Measurements from ENCODE around the gene KRT14.
"Not testable (repeated sequence)": the region's sequence is repeated elsewhere in the genome, so short reads cannot be mapped to it uniquely, and the experiment has no call there.

KRT14 gene

GRCh38 chr17:41616486-41616885, 29.8 kb upstream of the KRT14 start:
- not testable (repeated sequence) for H3K9ac ChIP-seq (ENCODE audit: low read length in 5 of 5); H3K36me3 ChIP-seq (ENCODE audit: control insufficient read depth in 5 of 5, insufficient read depth in 5 of 5, low read length in 5 of 5); H3K9me3 ChIP-seq (ENCODE audit: control insufficient read depth in 5 of 5, low read length in 5 of 5); H3K27ac ChIP-seq (ENCODE audit: low read depth, low read length); H3K4me1 ChIP-seq (ENCODE audit: control insufficient read depth in 5 of 5, insufficient read depth in 5 of 5, low read length in 5 of 5); H3K4me3 ChIP-seq (ENCODE audit: low read depth in 1 of 5, low read length in 5 of 5)
- peaks cover 0 to 18% (median 10%) of the 10 kb centered on the region in 5 donors for H3K27me3 ChIP-seq (ENCODE audit: control insufficient read depth in 5 of 5, insufficient read depth in 4 of 5, low read length in 5 of 5)

DNA sequence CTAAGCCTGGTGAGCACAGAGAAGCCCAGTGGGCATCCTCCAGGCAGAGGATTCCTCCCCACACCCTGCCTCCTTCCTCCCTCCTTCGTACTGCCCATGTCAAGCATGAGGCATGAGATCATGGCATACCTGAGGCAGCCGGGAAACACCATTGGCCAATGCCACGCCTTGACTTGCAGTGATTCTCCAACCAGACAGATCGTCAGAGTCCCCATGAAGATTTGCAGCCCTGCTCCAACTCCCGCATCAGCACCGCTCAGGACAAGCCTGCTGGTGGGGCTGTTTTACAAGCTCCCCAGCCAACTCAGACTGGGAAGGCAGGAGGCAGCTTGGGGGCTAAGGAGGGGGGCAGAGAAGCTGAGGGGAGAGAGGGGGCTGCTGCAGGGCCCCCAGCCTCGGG, 28.8 kb upstream of the KRT14 start:
- Histone ChIP-seq H3K27ac (ENCODE audit: low read depth, low read length) (no peak overlapping the region), H3K4me1 (ENCODE audit: control insufficient read depth in 5 of 5, insufficient read depth in 5 of 5, low read length in 5 of 5) (peaks cover 0 to 3% (median 0%) of the 10 kb centered on the region in 5 donors), H3K36me3 (ENCODE audit: control insufficient read depth in 5 of 5, insufficient read depth in 5 of 5, low read length in 5 of 5) (no peaks in the 10 kb centered on the region), H3K9ac (ENCODE audit: low read length in 5 of 5) (no peak overlapping the region), H3K4me3 (ENCODE audit: low read depth in 1 of 5, low read length in 5 of 5) (no peak overlapping the region), H3K9me3 (ENCODE audit: control insufficient read depth in 5 of 5, low read length in 5 of 5) (no peaks in the 10 kb centered on the region), H3K27me3 (ENCODE audit: control insufficient read depth in 5 of 5, insufficient read depth in 4 of 5, low read length in 5 of 5) (peaks cover 4 to 22% (median 14%) of the 10 kb centered on the region in 5 donors)

DNA sequence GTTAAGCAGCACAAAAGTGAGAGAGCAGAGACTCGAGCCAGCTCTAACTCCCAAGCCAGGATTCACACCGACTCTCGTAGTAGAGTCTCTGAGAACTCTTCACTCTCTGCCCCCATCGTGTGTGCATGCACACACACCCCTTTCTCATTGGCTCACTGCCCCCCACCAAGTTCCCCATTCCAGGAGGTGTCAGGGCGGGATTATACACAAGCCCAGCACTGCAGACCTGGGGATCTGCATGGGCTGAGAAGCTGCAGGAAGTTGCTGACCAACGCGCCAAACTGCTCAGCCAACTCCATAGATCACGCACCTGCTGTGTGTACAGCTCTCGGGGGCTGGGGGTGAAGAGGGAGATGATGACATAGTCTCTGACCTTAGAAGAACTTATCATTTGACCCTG, 28.1 kb upstream of the KRT14 start:
- peaks cover 4 to 21% (median 14%) of the 10 kb centered on the region in 5 donors for H3K27me3 ChIP-seq (ENCODE audit: control insufficient read depth in 5 of 5, insufficient read depth in 4 of 5, low read length in 5 of 5)
- H3K27ac ChIP-seq (ENCODE audit: low read depth, low read length); H3K9ac ChIP-seq (ENCODE audit: low read length in 5 of 5); H3K4me1 ChIP-seq (ENCODE audit: control insufficient read depth in 5 of 5, insufficient read depth in 5 of 5, low read length in 5 of 5); H3K36me3 ChIP-seq (ENCODE audit: control insufficient read depth in 5 of 5, insufficient read depth in 5 of 5, low read length in 5 of 5); H3K9me3 ChIP-seq (ENCODE audit: control insufficient read depth in 5 of 5, low read length in 5 of 5); H3K4me3 ChIP-seq (ENCODE audit: low read depth in 1 of 5, low read length in 5 of 5): not testable (repeated sequence)

- Histone ChIP-seq H3K4me3 (ENCODE audit: low read depth in 1 of 5, low read length in 5 of 5) (no peak overlapping the region), H3K27ac (ENCODE audit: low read depth, low read length) (no peak overlapping the region), H3K9me3 (ENCODE audit: control insufficient read depth in 5 of 5, low read length in 5 of 5) (no peaks in the 10 kb centered on the region), H3K27me3 (ENCODE audit: control insufficient read depth in 5 of 5, insufficient read depth in 4 of 5, low read length in 5 of 5) (peaks cover 4 to 21% (median 14%) of the 10 kb centered on the region in 5 donors), H3K4me1 (ENCODE audit: control insufficient read depth in 5 of 5, insufficient read depth in 5 of 5, low read length in 5 of 5) (peaks cover 0 to 3% (median 0%) of the 10 kb centered on the region in 5 donors), H3K36me3 (ENCODE audit: control insufficient read depth in 5 of 5, insufficient read depth in 5 of 5, low read length in 5 of 5) (no peaks in the 10 kb centered on the region), H3K9ac (ENCODE audit: low read length in 5 of 5) (no peak overlapping the region)
These were observed 27.4 kb upstream of the KRT14 start for GRCh38 chr17:41614098-41614497.

DNA sequence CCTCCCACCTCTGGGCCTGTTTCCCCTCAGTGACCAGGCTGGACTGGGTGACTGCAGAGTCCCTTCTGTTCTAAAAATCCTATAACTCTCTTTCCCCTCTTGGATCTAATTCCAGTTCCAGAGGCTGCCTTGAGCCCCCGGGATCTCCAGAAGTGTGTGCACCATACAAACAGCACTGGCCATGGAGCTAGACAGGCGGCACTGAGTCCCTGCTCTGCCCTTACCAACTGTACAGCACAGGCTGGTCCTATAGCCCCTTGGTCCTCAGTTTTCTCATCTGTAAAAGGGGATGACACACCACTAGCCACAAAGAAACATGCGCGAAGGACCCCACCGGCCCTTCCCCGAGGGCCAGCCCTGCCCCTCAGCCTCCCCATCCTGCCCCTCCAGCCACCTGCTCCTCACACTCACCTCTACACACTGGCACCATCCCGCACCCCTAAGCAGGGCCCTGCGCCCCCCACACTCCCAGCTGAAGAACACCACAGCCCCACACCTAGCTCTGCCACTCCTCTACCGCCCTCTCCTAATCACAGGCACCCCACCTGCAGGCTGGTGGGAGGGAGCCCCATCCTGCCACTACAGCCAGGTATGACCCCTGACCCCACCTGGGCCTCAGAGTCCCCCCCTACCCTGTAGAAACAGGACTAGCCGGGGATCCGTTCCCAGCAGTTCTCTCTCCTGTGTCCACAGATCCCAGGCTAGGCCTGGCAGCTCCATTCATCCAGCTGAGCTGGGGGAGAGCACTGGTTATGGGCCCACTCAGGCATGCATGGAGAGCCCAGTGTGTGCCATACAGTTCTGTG, 26.8 kb upstream of the KRT14 start:
- Histone ChIP-seq H3K9ac (ENCODE audit: low read length in 5 of 5) (no peak overlapping the region), H3K36me3 (ENCODE audit: control insufficient read depth in 5 of 5, insufficient read depth in 5 of 5, low read length in 5 of 5) (no peaks in the 10 kb centered on the region), H3K9me3 (ENCODE audit: control insufficient read depth in 5 of 5, low read length in 5 of 5) (no peaks in the 10 kb centered on the region), H3K27ac (ENCODE audit: low read depth, low read length) (no peak overlapping the region), H3K27me3 (ENCODE audit: control insufficient read depth in 5 of 5, insufficient read depth in 4 of 5, low read length in 5 of 5) (peaks cover 4 to 21% (median 13%) of the 10 kb centered on the region in 5 donors), H3K4me1 (ENCODE audit: control insufficient read depth in 5 of 5, insufficient read depth in 5 of 5, low read length in 5 of 5) (peaks cover 0 to 3% (median 0%) of the 10 kb centered on the region in 5 donors), H3K4me3 (ENCODE audit: low read depth in 1 of 5, low read length in 5 of 5) (no peak overlapping the region)

DNA sequence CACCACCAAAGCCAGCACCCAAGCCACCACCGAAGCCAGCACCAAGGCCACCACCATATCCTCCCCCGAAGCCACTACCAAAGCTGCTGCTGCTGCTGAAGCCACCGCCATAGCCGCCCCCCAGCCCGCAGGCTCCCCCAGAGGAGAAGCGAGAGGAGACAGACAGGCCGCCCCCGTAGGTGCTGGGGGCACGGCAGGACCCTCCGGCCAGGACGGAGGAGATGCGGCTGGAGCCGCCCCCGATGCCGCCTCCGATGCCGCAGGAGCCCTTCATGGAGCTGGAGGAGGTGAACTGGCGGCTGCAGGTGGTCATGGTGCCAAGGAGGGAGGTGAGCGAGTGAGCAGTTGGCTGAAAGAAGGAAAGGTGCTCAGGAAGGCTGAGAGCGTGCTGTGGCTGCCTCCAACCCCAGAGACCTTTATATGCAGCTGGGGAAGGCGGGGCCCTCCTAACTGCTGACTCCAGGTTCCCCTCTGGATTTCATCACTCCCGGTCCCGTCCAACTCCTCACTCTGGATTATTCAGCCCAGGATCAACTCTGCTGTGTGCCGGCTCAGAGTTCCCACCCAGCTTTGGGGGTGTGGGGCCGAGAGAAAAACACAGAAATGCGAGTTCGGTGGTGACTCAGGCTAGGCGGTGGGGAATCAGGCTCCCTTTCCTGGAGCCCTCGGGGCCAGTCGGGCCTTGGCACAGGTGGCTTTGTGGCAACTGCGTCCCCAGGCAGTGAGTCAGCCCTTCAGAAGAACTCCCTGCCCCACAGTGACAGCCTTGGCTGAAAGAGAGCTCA, 25.9 kb upstream of the KRT14 start, which contains the start of gene KRT16:
KRT16 (minus strand) TSS at position 392 of the 785 bp plus-strand sequence; CDS start at position 313, 79 bp downstream.
- not testable (repeated sequence) for H3K4me1 ChIP-seq (ENCODE audit: control insufficient read depth in 5 of 5, insufficient read depth in 5 of 5, low read length in 5 of 5); H3K36me3 ChIP-seq (ENCODE audit: control insufficient read depth in 5 of 5, insufficient read depth in 5 of 5, low read length in 5 of 5); H3K27ac ChIP-seq (ENCODE audit: low read depth, low read length); H3K4me3 ChIP-seq (ENCODE audit: low read depth in 1 of 5, low read length in 5 of 5); H3K9ac ChIP-seq (ENCODE audit: low read length in 5 of 5); H3K9me3 ChIP-seq (ENCODE audit: control insufficient read depth in 5 of 5, low read length in 5 of 5)
- H3K27me3 ChIP-seq (ENCODE audit: control insufficient read depth in 5 of 5, insufficient read depth in 4 of 5, low read length in 5 of 5): peaks cover 4 to 18% (median 7%) of the 10 kb centered on the region in 5 donors

GRCh38 chr17:41610965-41611640, 24.4 kb upstream of the KRT14 start:
- Histone ChIP-seq H3K27me3 (ENCODE audit: control insufficient read depth in 5 of 5, insufficient read depth in 4 of 5, low read length in 5 of 5) (peaks cover 0 to 10% (median 7%) of the 10 kb centered on the region in 5 donors), H3K4me3 (ENCODE audit: low read depth in 1 of 5, low read length in 5 of 5) (no peak overlapping the region), H3K9ac (ENCODE audit: low read length in 5 of 5) (no peak overlapping the region), H3K4me1 (ENCODE audit: control insufficient read depth in 5 of 5, insufficient read depth in 5 of 5, low read length in 5 of 5) (peaks cover 0 to 3% (median 0%) of the 10 kb centered on the region in 5 donors), H3K9me3 (ENCODE audit: control insufficient read depth in 5 of 5, low read length in 5 of 5) (peaks cover 4 to 15% (median 9%) of the 10 kb centered on the region in 5 donors), H3K36me3 (ENCODE audit: control insufficient read depth in 5 of 5, insufficient read depth in 5 of 5, low read length in 5 of 5) (no peaks in the 10 kb centered on the region), H3K27ac (ENCODE audit: low read depth, low read length) (no peak overlapping the region)

GRCh38 chr17:41610061-41610517, 23.4 kb upstream of the KRT14 start:
- not testable (repeated sequence) for H3K9ac ChIP-seq (ENCODE audit: low read length in 5 of 5); H3K4me3 ChIP-seq (ENCODE audit: low read depth in 1 of 5, low read length in 5 of 5); H3K27me3 ChIP-seq (ENCODE audit: control insufficient read depth in 5 of 5, insufficient read depth in 4 of 5, low read length in 5 of 5); H3K27ac ChIP-seq (ENCODE audit: low read depth, low read length); H3K4me1 ChIP-seq (ENCODE audit: control insufficient read depth in 5 of 5, insufficient read depth in 5 of 5, low read length in 5 of 5); H3K36me3 ChIP-seq (ENCODE audit: control insufficient read depth in 5 of 5, insufficient read depth in 5 of 5, low read length in 5 of 5)
- peaks cover 4 to 17% (median 9%) of the 10 kb centered on the region in 5 donors for H3K9me3 ChIP-seq (ENCODE audit: control insufficient read depth in 5 of 5, low read length in 5 of 5)

GRCh38 chr17:41606930-41607329, 20.2 kb upstream of the KRT14 start:
- H3K9ac ChIP-seq (ENCODE audit: low read length in 5 of 5); H3K4me1 ChIP-seq (ENCODE audit: control insufficient read depth in 5 of 5, insufficient read depth in 5 of 5, low read length in 5 of 5); H3K27ac ChIP-seq (ENCODE audit: low read depth, low read length); H3K4me3 ChIP-seq (ENCODE audit: low read depth in 1 of 5, low read length in 5 of 5); H3K27me3 ChIP-seq (ENCODE audit: control insufficient read depth in 5 of 5, insufficient read depth in 4 of 5, low read length in 5 of 5); H3K36me3 ChIP-seq (ENCODE audit: control insufficient read depth in 5 of 5, insufficient read depth in 5 of 5, low read length in 5 of 5): not testable (repeated sequence)
- peaks cover 4 to 17% (median 9%) of the 10 kb centered on the region in 5 donors for H3K9me3 ChIP-seq (ENCODE audit: control insufficient read depth in 5 of 5, low read length in 5 of 5)

Data from subcutaneous abdominal adipose tissue (tissue), 5 donors.